Activated T-cell treated with anti-CD3 and anti-CD28 coated beads for 24 hours (primary cell): ENCODE measurements around the gene GAMT.

Experiments used
- DNase-seq: peaks from one replicate; pipeline ENCODE4 v3.0.0-alpha.2; 2020; ENCODE audit warnings: low read depth

The GAMT gene

GRCh38 chr19:1399745-1400144, 1.6 kb downstream of the GAMT start:
- no peak for DNase-seq

- no peak for DNase-seq
Measured at GRCh38 chr19:1399079-1399478, 2.3 kb downstream of the GAMT start.

GRCh38 chr19:1397838-1398237, 3.5 kb downstream of the GAMT start:
- DNase-seq: no peak

- no peak for DNase-seq
Measured at GRCh38 chr19:1396768-1397679, 4.3 kb downstream of the GAMT start.

- DNase-seq: no peak
Measured at GRCh38 chr19:1396019-1396767, 5.1 kb downstream of the GAMT start.

- no peak for DNase-seq
Measured at GRCh38 chr19:1395194-1396018, 5.9 kb downstream of the GAMT start.

GRCh38 chr19:1394252-1395193, 6.8 kb downstream of the GAMT start:
- no peak for DNase-seq

GRCh38 chr19:1393841-1394240, 7.5 kb downstream of the GAMT start:
- DNase-seq: no peak

- no peak for DNase-seq
Measured at GRCh38 chr19:1392939-1393530, 8.3 kb downstream of the GAMT start.

- no peak for DNase-seq
Measured at GRCh38 chr19:1392407-1392806, 8.9 kb downstream of the GAMT start.

- no peak for DNase-seq
Measured at GRCh38 chr19:1390890-1391423, 10.4 kb downstream of the GAMT start.

- DNase-seq: no peak
Measured at GRCh38 chr19:1389033-1389940, 12.1 kb downstream of the GAMT start.

GRCh38 chr19:1388637-1389026, 12.7 kb downstream of the GAMT start:
- no peak for DNase-seq

- DNase-seq: no peak
Measured at GRCh38 chr19:1387684-1388636, 13.4 kb downstream of the GAMT start.

- no peak for DNase-seq
Measured at GRCh38 chr19:1386945-1387683, 14.2 kb downstream of the GAMT start.

- no peak for DNase-seq
Measured at GRCh38 chr19:1385816-1386215, 15.5 kb downstream of the GAMT start.

- no peak for DNase-seq
Measured at GRCh38 chr19:1384478-1385110, 16.7 kb downstream of the GAMT start.
